Omental fat pad (tissue), 4 donors: ENCODE measurements around the gene KBTBD4. TPM values are rescaled to one million over a fixed set of nuclear protein-coding genes. Genes with fewer than 3 reads are reported as not detected.

Experiments used
- ATAC-seq: fragments of 150-250 bp; one replicate; pipeline ENCODE4 v1.9.1; 2016; ENCODE audit warnings: mild to moderate bottlenecking, moderate library complexity; ENCODE audit not compliant: low FRiP score
- DNase-seq: peaks from one replicate; pipeline ENCODE4 v3.0.0-alpha.2; 2019; ENCODE audit warnings: low spot score
- CTCF ChIP-seq, 3 donors: fragments of 450-650 bp; IDR thresholded peaks; one replicate each; pipeline ENCODE4 v1.5.1; 2016 to 2017; ENCODE audit warnings: antibody characterized with exemption in 3 of 3, mild to moderate bottlenecking in 3 of 3, moderate library complexity in 2 of 3
- total RNA-seq, 4 donors: library from RNA; depleted of rRNA; stranded (reverse); fragments of >200 nt; gene quantifications; one replicate each; pipeline ENCODE4 v1.1.0, GENCODE V29; 2016

KBTBD4 gene
- total RNA-seq, 4 donors from 2014 or later: 12.4 to 18.7 (median 16.7) TPM

- DNase-seq (no peak), ATAC-seq (no peak)
- TF ChIP-seq CTCF (IDR thresholded peaks at IDR 0.05): no peak
These were observed 21.1 kb upstream of the KBTBD4 start for GRCh38 chr11:47599902-47600301.

- ATAC-seq (no peak), DNase-seq (no peak)
- TF ChIP-seq CTCF (IDR thresholded peaks at IDR 0.05): no peak
These were observed 17.2 kb upstream of the KBTBD4 start for GRCh38 chr11:47595967-47596366.

GRCh38 chr11:47595029-47595428 is 16.3 kb upstream of the KBTBD4 start:
- no peak for DNase-seq
- no peak for ATAC-seq
- no peak for TF ChIP-seq CTCF (IDR thresholded peaks at IDR 0.05)

GRCh38 chr11:47593934-47594855 is 15.4 kb upstream of the KBTBD4 start, which contains the start of gene C1QTNF4:
Gene C1QTNF4, minus strand, starts transcription at chr11:47594411. Its CDS starts 3,601 bp downstream, at chr11:47590810.
- no peak for TF ChIP-seq CTCF (IDR thresholded peaks at IDR 0.05)
- ATAC-seq: no peak
- DNase-seq: no peak

- DNase-seq (no peak), ATAC-seq (no peak)
- no peak for TF ChIP-seq CTCF (IDR thresholded peaks at IDR 0.05)
These were observed 14.7 kb upstream of the KBTBD4 start for GRCh38 chr11:47593492-47593933.

GRCh38 chr11:47592970-47593369 is 14.2 kb upstream of the KBTBD4 start:
- ATAC-seq: no peak
- no peak for DNase-seq

More at GRCh38 chr11:47592970-47593369, 14.2 kb upstream of the KBTBD4 start:
- no peak for TF ChIP-seq CTCF (IDR thresholded peaks at IDR 0.05)
